ENCODE data around the gene SMIM38.

SMIM38 gene

GRCh38 chr11:69121621-69122325 is 34.0 kb upstream of the SMIM38 start:
- in situ Hi-C loops (cut with MboI; ENCODE audit: low pct_unique_long_range_greater_than_20kb, low sequenced_read_pairs, unreplicated experiment) = no loop called here
- no peak for TF ChIP-seq CTCF (IDR thresholded peaks at IDR 0.05; ENCODE audit: extremely low read depth, insufficient read depth, missing control alignments)
- no peak for DNase-seq (ENCODE audit: low spot score)

GRCh38 chr11:69122326-69122629 is 33.5 kb upstream of the SMIM38 start:
- no peak for DNase-seq (ENCODE audit: low spot score)
- TF ChIP-seq CTCF (IDR thresholded peaks at IDR 0.05; ENCODE audit: extremely low read depth, insufficient read depth, missing control alignments) = no peak
- in situ Hi-C loops (cut with MboI; ENCODE audit: low pct_unique_long_range_greater_than_20kb, low sequenced_read_pairs, unreplicated experiment) = no loop called here

GRCh38 chr11:69122630-69123431 is 32.9 kb upstream of the SMIM38 start:
- in situ Hi-C loops (cut with MboI; ENCODE audit: low pct_unique_long_range_greater_than_20kb, low sequenced_read_pairs, unreplicated experiment) = no loop called here
- DNase-seq (ENCODE audit: low spot score) = peak; percentile 81
- no peak for TF ChIP-seq CTCF (IDR thresholded peaks at IDR 0.05; ENCODE audit: extremely low read depth, insufficient read depth, missing control alignments)

GRCh38 chr11:69123593-69124545 is 31.9 kb upstream of the SMIM38 start:
- in situ Hi-C loops (cut with MboI; ENCODE audit: low pct_unique_long_range_greater_than_20kb, low sequenced_read_pairs, unreplicated experiment) = no loop called here
- no peak for TF ChIP-seq CTCF (IDR thresholded peaks at IDR 0.05; ENCODE audit: extremely low read depth, insufficient read depth, missing control alignments)
- DNase-seq (ENCODE audit: low spot score) = no peak

GRCh38 chr11:69125861-69126260 is 29.9 kb upstream of the SMIM38 start:
- in situ Hi-C loops (cut with MboI; ENCODE audit: low pct_unique_long_range_greater_than_20kb, low sequenced_read_pairs, unreplicated experiment) = no loop called here
- no peak for TF ChIP-seq CTCF (IDR thresholded peaks at IDR 0.05; ENCODE audit: extremely low read depth, insufficient read depth, missing control alignments)
- no peak for DNase-seq (ENCODE audit: low spot score)

- in situ Hi-C loops (cut with MboI; ENCODE audit: low pct_unique_long_range_greater_than_20kb, low sequenced_read_pairs, unreplicated experiment) = no loop called here
- no peak for TF ChIP-seq CTCF (IDR thresholded peaks at IDR 0.05; ENCODE audit: extremely low read depth, insufficient read depth, missing control alignments)
- no peak for DNase-seq (ENCODE audit: low spot score)
These were observed 29.4 kb upstream of the SMIM38 start for GRCh38 chr11:69126286-69126685.

Measured in GM13977 (cell line).